AG04450 (cell line): ENCODE measurements around the gene LAMC2. TPM values are rescaled to one million over a fixed set of nuclear protein-coding genes. Genes with fewer than 3 reads are reported as not detected.

Experiments used
- CTCF ChIA-PET: fragments of 300-600, 350-600 bp; formaldehyde crosslinking; extraction: SDS; loops from one replicate; lab custom pipeline; 2022; ENCODE audit warnings: antibody characterized with exemption, inconsistent platforms; lab: Charles Lee
- POLR2A ChIA-PET: fragments of 350-600 bp; formaldehyde crosslinking; extraction: SDS; loops from one replicate; lab custom pipeline; 2021; ENCODE audit warnings: antibody characterized with exemption, inconsistent platforms; lab: Yijun Ruan, JAX
- DNase-seq: peaks from one replicate; pipeline ENCODE4 v3.0.0-alpha.2; 2011; ENCODE audit warnings: low read depth, low spot score
- H3K27ac ChIP-seq: one replicate; pipeline ENCODE4 v1.5.1; 2012; ENCODE audit warnings: low read depth, low read length, control low read depth
- H3K27me3 ChIP-seq: one replicate; pipeline ENCODE4 v1.6.0; 2012; ENCODE audit warnings: low read length; ENCODE audit not compliant: control insufficient read depth, insufficient read depth
- H3K4me3 ChIP-seq: 2 replicates; pipeline ENCODE4 v1.5.1; 2011; ENCODE audit warnings: mild to moderate bottlenecking, low read depth, low read length, control low read depth
- H3K9me3 ChIP-seq: 2 replicates; pipeline ENCODE4 v1.5.1; 2012; ENCODE audit warnings: low read length; ENCODE audit not compliant: control insufficient read depth, insufficient read depth
- polyA plus RNA-seq: library from polyadenylated mRNA; depleted of rRNA; stranded (reverse); fragments of >200 nt; gene quantifications from 2 replicates; pipeline ENCODE4 v1.2.3, GENCODE V29; 2011
- TF ChIP-seq, protein P1 (sequence below): IDR thresholded peaks from 2 replicates; pipeline ENCODE4 v1.5.1; 2011; ENCODE audit warnings: low read depth, low read length, control low read depth, inconsistent platforms

The LAMC2 gene
- polyA plus RNA-seq, 1 experiment: 1.6 TPM

GRCh38 chr1:183210681-183211080 is 24.6 kb downstream of the LAMC2 start:
- DNase-seq: no peak
- H3K27me3 ChIP-seq: no peaks in the 10 kb centered on the region
- POLR2A ChIA-PET: no interaction called here
- no peak overlapping the region for H3K27ac ChIP-seq
- H3K9me3 ChIP-seq: no peaks in the 10 kb centered on the region
- H3K4me3 ChIP-seq: no peak overlapping the region
- TF ChIP-seq, protein P1, sequence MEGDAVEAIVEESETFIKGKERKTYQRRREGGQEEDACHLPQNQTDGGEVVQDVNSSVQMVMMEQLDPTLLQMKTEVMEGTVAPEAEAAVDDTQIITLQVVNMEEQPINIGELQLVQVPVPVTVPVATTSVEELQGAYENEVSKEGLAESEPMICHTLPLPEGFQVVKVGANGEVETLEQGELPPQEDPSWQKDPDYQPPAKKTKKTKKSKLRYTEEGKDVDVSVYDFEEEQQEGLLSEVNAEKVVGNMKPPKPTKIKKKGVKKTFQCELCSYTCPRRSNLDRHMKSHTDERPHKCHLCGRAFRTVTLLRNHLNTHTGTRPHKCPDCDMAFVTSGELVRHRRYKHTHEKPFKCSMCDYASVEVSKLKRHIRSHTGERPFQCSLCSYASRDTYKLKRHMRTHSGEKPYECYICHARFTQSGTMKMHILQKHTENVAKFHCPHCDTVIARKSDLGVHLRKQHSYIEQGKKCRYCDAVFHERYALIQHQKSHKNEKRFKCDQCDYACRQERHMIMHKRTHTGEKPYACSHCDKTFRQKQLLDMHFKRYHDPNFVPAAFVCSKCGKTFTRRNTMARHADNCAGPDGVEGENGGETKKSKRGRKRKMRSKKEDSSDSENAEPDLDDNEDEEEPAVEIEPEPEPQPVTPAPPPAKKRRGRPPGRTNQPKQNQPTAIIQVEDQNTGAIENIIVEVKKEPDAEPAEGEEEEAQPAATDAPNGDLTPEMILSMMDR: no peak
- CTCF ChIA-PET: interaction anchor here (2.3 to 3.7 kb wide), 2 partner anchors 17 to 24 kb away, joined by 7 to 21 read pairs; no protein-coding TSS in a partner anchor

- DNase-seq: no peak
- no peak overlapping the region for H3K27ac ChIP-seq
- TF ChIP-seq, protein P1: no peak
- ChIA-PET POLR2A (no interaction called here), CTCF (no interaction called here)
- no peak overlapping the region for H3K4me3 ChIP-seq
- no peaks in the 10 kb centered on the region for H3K9me3 ChIP-seq
- H3K27me3 ChIP-seq: no peaks in the 10 kb centered on the region
Measured at GRCh38 chr1:183212870-183213269, 26.8 kb downstream of the LAMC2 start.

DNA sequence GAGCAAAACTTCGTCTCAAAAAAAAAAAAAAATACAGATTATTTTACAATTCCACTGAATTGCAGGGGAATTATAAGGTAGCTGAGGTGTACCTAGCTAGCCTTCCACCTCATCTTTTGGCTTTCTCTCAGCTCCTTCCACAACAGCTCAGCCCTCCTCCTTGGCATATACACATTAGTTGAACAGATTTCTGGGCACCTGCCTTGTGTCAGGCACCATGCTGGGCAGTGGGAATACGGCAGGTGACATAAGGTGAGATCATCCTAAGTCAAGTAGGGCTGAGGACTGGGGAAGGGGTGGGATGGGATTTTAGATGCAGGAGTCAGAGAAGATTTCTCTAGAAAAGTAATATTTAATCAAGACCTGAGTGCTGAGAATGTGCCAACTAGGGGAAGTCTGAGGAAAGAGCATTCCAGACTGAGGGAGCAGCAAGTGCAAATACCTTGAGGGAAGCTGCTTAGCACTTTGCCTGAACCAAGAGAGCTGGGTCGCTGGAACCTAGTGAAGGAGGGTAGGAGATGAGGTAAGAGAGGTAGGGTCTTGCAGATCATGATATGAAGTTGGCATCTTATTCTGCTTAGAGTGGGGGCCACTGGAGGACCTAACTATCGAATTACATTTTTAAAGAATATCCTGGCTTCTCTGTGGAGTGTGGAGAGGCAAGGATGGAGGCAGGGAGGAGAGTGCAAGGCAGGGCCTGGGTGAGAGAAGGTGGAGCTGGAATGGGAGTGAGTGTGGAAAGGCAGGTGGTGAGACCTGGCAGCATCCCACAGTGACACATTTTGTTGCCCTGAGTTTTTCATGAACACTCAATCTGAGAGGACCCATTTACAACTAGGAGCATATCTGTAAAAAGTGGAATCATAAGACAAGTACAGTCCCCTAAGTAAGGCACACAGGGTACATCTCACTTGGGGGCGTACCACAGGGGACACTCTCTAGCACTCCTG is 28.2 kb downstream of the LAMC2 start:
- Histone ChIP-seq H3K4me3 (no peak overlapping the region), H3K9me3 (no peaks in the 10 kb centered on the region), H3K27ac (no peak overlapping the region), H3K27me3 (no peaks in the 10 kb centered on the region)
- TF ChIP-seq, protein P1: no peak
- POLR2A ChIA-PET: no interaction called here
- CTCF ChIA-PET: interaction anchor here (1.2 to 1.3 kb wide), 2 partner anchors 21 to 108 kb away, joined by 3 to 4 read pairs; no protein-coding TSS in a partner anchor
- no peak for DNase-seq

GRCh38 chr1:183215076-183215720 is 29.1 kb downstream of the LAMC2 start:
- ChIA-PET POLR2A (no interaction called here), CTCF (interaction anchor here (0.9 to 1.3 kb wide), 3 partner anchors 20 to 109 kb away, joined by 3 to 4 read pairs (median 4); no protein-coding TSS in a partner anchor)
- no peaks in the 10 kb centered on the region for H3K9me3 ChIP-seq
- DNase-seq: no peak
- H3K27ac ChIP-seq: no peak overlapping the region
- no peak overlapping the region for H3K4me3 ChIP-seq
- TF ChIP-seq, protein P1: no peak
- no peaks in the 10 kb centered on the region for H3K27me3 ChIP-seq
